ENCODE measurements around the gene CARM1. TPM values are rescaled to one million over a fixed set of nuclear protein-coding genes. Genes with fewer than 3 reads are reported as not detected.

CARM1 gene
- polyA plus RNA-seq, 6 donors from 2014 or later, result 0.37 to 0.75 (median 0.63) TPM

GRCh38 chr19:10912619-10913018 lies 41.3 kb downstream of the CARM1 start:
- Mint-ChIP-seq H3K27me3 (no peaks in the 10 kb centered on the region), H3K36me3 (no peaks in the 10 kb centered on the region), H3K4me1 (peaks cover 0 to 4% (median 0%) of the 10 kb centered on the region in 3 donors), H3K27ac (no peak overlapping the region), H3K9me3 (no peaks in the 10 kb centered on the region), H3K4me3 (peak overlapping the region in 1 of 8 donors; percentile 28)
- DNase-seq (no peak), ATAC-seq (ENCODE audit: low read depth in 2 of 2) (no peak)

- DNase-seq (no peak), ATAC-seq (ENCODE audit: low read depth in 2 of 2) (no peak)
- Mint-ChIP-seq H3K4me1 (peaks cover 0 to 2% (median 0%) of the 10 kb centered on the region in 3 donors), H3K36me3 (no peaks in the 10 kb centered on the region), H3K4me3 (no peak overlapping the region), H3K9me3 (no peaks in the 10 kb centered on the region), H3K27me3 (no peaks in the 10 kb centered on the region), H3K27ac (peak overlapping the region in 1 of 6 donors; percentile 73)
Observed at GRCh38 chr19:10913716-10914340, 42.5 kb downstream of the CARM1 start.

GRCh38 chr19:10915130-10916091 lies 44.1 kb downstream of the CARM1 start:
- no peaks in the 10 kb centered on the region for H3K36me3 Mint-ChIP-seq
- H3K27ac Mint-ChIP-seq, result no peak overlapping the region
- no peak overlapping the region for H3K4me3 Mint-ChIP-seq
- no peaks in the 10 kb centered on the region for H3K27me3 Mint-ChIP-seq
- no peak for ATAC-seq (ENCODE audit: low read depth in 2 of 2)
- H3K4me1 Mint-ChIP-seq, result peaks cover 0 to 2% (median 0%) of the 10 kb centered on the region in 3 donors
- no peak for DNase-seq
- H3K9me3 Mint-ChIP-seq, result no peaks in the 10 kb centered on the region

GRCh38 chr19:10916602-10917001 lies 45.2 kb downstream of the CARM1 start:
- H3K4me3 Mint-ChIP-seq, result no peak overlapping the region
- peaks cover 0 to 7% of the 10 kb centered on the region in 2 donors for H3K36me3 Mint-ChIP-seq
- no peak for DNase-seq
- ATAC-seq (ENCODE audit: low read depth in 2 of 2), result no peak
- no peaks in the 10 kb centered on the region for H3K27me3 Mint-ChIP-seq
- peaks cover 0 to 3% (median 2%) of the 10 kb centered on the region in 3 donors for H3K4me1 Mint-ChIP-seq
- H3K27ac Mint-ChIP-seq, result no peak overlapping the region
- H3K9me3 Mint-ChIP-seq, result no peaks in the 10 kb centered on the region

- Mint-ChIP-seq H3K27ac (no peak overlapping the region), H3K4me1 (peaks cover 0 to 3% (median 2%) of the 10 kb centered on the region in 3 donors), H3K9me3 (no peaks in the 10 kb centered on the region), H3K27me3 (no peaks in the 10 kb centered on the region), H3K36me3 (peaks cover 0 to 9% of the 10 kb centered on the region in 2 donors), H3K4me3 (no peak overlapping the region)
- no peak for ATAC-seq (ENCODE audit: low read depth in 2 of 2)
- DNase-seq, result no peak
Observed at GRCh38 chr19:10918359-10918758, 47.0 kb downstream of the CARM1 start.

- Mint-ChIP-seq H3K36me3 (peaks cover 0 to 9% of the 10 kb centered on the region in 2 donors), H3K27me3 (no peaks in the 10 kb centered on the region), H3K4me3 (no peak overlapping the region), H3K27ac (peak overlapping the region in 1 of 6 donors; percentile 59), H3K9me3 (no peaks in the 10 kb centered on the region), H3K4me1 (peaks cover 2 to 4% (median 3%) of the 10 kb centered on the region in 3 donors)
- DNase-seq, result no peak
- ATAC-seq (ENCODE audit: low read depth in 2 of 2), result no peak
Observed at GRCh38 chr19:10919352-10920287, 48.3 kb downstream of the CARM1 start.

GRCh38 chr19:10920288-10920655 lies 48.9 kb downstream of the CARM1 start:
- DNase-seq, result no peak
- H3K27me3 Mint-ChIP-seq, result no peaks in the 10 kb centered on the region
- no peak for ATAC-seq (ENCODE audit: low read depth in 2 of 2)
- no peak overlapping the region for H3K4me3 Mint-ChIP-seq
- no peaks in the 10 kb centered on the region for H3K9me3 Mint-ChIP-seq
- H3K27ac Mint-ChIP-seq, result peak overlapping the region in 1 of 6 donors; percentile 59
- H3K36me3 Mint-ChIP-seq, result peaks cover 0 to 9% of the 10 kb centered on the region in 2 donors
- H3K4me1 Mint-ChIP-seq, result peaks cover 2 to 9% (median 3%) of the 10 kb centered on the region in 3 donors

GRCh38 chr19:10920781-10921180 lies 49.4 kb downstream of the CARM1 start:
- peaks cover 0 to 9% of the 10 kb centered on the region in 2 donors for H3K36me3 Mint-ChIP-seq
- no peaks in the 10 kb centered on the region for H3K27me3 Mint-ChIP-seq
- no peak overlapping the region for H3K4me3 Mint-ChIP-seq
- H3K4me1 Mint-ChIP-seq, result peaks cover 2 to 12% (median 3%) of the 10 kb centered on the region in 3 donors
- no peak for ATAC-seq (ENCODE audit: low read depth in 2 of 2)
- DNase-seq, result no peak
- no peak overlapping the region for H3K27ac Mint-ChIP-seq
- H3K9me3 Mint-ChIP-seq, result no peaks in the 10 kb centered on the region

GRCh38 chr19:10921199-10921909 lies 50.0 kb downstream of the CARM1 start:
- H3K4me1 Mint-ChIP-seq, result peaks cover 2 to 12% (median 3%) of the 10 kb centered on the region in 3 donors
- peaks cover 0 to 9% of the 10 kb centered on the region in 2 donors for H3K36me3 Mint-ChIP-seq
- H3K27ac Mint-ChIP-seq, result no peak overlapping the region
- H3K4me3 Mint-ChIP-seq, result no peak overlapping the region
- ATAC-seq (ENCODE audit: low read depth in 2 of 2) (no peak), DNase-seq (no peak)
- H3K27me3 Mint-ChIP-seq, result no peaks in the 10 kb centered on the region
- no peaks in the 10 kb centered on the region for H3K9me3 Mint-ChIP-seq

- ATAC-seq (ENCODE audit: low read depth in 2 of 2) (no peak), DNase-seq (no peak)
- Mint-ChIP-seq H3K36me3 (peaks cover 0 to 9% of the 10 kb centered on the region in 2 donors), H3K9me3 (no peaks in the 10 kb centered on the region), H3K4me1 (peaks cover 2 to 12% (median 3%) of the 10 kb centered on the region in 3 donors), H3K4me3 (peak overlapping the region in 2 of 8 donors; percentile 42 to 77), H3K27me3 (no peaks in the 10 kb centered on the region), H3K27ac (no peak overlapping the region)
Observed at GRCh38 chr19:10921910-10922637, 50.7 kb downstream of the CARM1 start.

- Mint-ChIP-seq H3K4me1 (peaks cover 6 to 17% (median 7%) of the 10 kb centered on the region in 3 donors), H3K4me3 (peak overlapping the region in 2 of 8 donors; percentile 42 to 77), H3K36me3 (peaks cover 0 to 9% of the 10 kb centered on the region in 2 donors), H3K9me3 (no peaks in the 10 kb centered on the region), H3K27me3 (no peaks in the 10 kb centered on the region), H3K27ac (no peak overlapping the region)
- DNase-seq (no peak), ATAC-seq (ENCODE audit: low read depth in 2 of 2) (no peak)
Observed at GRCh38 chr19:10922638-10923014, 51.3 kb downstream of the CARM1 start.
